A673 (cell line): ENCODE measurements around the gene NR1D1.

Source experiments
- CTCF ChIP-seq: fragments of 300-800, 200-600 bp; sonication (generic); conservative IDR thresholded peaks from 2 replicates; pipeline ENCODE4 v1.5.1; 2017; ENCODE audit warnings: low read depth, mild to moderate bottlenecking, antibody characterized with exemption, low read length, moderate library complexity, mixed read lengths
- EZH2 ChIP-seq: fragments of 200-600 bp; sonication (generic); IDR thresholded peaks from 2 replicates; pipeline ENCODE4 v1.6.1; 2017; ENCODE audit warnings: borderline replicate concordance, low read depth, mild to moderate bottlenecking, mixed read lengths, antibody characterized with exemption, low read length; ENCODE audit not compliant: poor library complexity, severe bottlenecking

GRCh38 chr17:40092581-40092980, 7.8 kb downstream of the NR1D1 start:
- TF ChIP-seq CTCF (no peak), EZH2 (no peak)
